CD4-positive, alpha-beta T cell treated with Interleukin-15 for 1 hour (primary cell): ENCODE data around the gene CPNE2.

Experiments
- DNase-seq: peaks from one replicate; pipeline ENCODE4 v3.0.0-alpha.2; 2020

The CPNE2 gene

DNA sequence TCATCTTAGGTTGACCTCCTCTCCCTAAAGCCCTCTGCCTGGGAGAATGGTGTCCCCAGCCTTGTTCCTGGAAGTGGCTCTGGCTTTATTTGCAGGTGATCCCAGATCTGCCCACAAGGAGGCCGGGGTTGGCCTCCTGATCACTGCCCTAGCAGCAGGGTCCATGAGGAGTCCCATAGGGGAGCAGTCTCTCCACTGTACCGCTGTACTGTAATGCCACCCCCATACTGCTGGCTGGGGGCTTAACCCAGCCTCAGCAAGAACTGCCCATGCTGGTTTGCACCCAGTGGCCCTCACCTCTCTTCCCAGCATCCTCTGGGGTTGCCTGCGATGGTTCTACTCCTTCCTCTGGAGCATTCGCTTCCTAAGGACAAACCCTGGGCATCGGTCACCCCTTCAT, 54.4 kb downstream of the CPNE2 start:
- no peak for DNase-seq

DNA sequence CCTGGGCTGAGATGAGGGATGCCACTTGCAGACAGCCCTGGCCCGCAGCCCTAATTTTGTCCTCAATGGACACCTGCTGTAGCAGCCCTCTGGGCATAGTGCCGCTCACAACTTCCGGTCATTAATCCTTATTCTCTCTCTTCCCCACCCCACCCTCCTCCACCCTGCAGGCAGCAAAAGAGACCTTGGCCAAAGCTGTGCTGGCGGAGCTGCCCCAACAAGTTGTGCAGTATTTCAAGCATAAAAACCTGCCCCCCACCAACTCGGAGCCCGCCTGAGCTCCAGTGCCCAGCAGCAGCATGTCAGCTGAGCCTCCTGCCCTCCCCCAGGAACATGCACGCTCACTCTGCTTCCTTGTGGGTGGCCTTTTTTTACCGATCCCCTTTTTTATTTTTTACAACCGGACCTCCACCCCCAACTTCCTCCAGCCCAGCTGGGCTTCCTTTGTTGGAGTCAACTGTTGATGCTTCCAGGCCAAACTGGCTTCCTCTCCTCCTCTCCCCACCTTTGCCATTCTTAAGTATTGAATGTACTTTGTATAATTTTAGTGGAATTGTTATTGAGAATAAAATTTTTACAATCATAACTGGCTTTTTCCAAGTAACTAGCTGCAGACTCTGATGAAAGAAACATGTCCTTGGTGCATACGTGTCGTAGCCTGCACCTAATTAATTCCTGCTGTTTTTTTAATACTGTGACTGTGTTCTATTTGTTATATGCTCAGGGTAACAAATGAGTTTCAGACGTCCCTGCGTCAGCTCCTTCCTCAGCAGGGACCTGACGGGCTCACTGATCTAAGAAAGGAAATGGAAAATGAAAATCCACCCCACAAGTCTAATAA, 55.2 kb downstream of the CPNE2 start:
- no peak for DNase-seq

DNA sequence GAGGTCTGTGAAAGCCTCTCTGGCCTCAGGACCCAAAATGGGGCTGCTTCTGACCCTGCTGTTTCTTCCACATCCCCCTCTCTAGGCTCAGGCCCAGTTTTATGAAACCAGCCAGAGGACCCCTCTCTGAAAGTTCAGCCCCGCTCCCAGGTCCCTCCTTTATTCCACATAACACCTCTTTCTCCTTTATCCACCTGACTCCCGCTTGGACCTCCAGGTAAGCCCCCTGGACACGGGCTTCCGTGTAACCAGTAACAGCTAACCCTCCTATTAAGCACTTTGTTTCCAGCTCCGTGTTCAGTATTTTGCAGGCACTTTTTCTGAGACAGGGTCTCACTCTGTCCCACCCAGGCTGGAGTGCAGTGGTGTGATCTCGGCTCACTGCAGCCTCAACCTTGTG, 56.1 kb downstream of the CPNE2 start:
- DNase-seq: no peak

DNA sequence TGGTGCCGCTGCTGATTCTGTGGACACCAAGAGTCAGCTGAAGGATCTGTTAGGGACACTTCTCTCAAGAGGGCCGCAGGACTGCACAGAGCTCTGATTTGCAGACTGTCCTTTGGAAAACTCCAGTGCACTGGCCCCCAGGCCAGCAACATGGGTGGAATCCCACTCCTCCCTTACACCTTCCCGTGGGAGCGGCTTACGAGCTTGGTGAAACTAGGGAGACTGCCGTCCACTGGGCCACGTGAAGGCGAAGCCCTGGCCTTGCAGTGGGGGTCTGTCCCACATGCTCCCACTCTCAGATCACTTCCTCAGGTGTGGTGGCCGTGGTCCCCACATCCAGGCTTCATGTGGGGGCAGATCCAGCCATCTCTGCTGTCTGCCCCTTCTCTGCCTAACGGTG, 57.0 kb downstream of the CPNE2 start:
- no peak for DNase-seq

DNA sequence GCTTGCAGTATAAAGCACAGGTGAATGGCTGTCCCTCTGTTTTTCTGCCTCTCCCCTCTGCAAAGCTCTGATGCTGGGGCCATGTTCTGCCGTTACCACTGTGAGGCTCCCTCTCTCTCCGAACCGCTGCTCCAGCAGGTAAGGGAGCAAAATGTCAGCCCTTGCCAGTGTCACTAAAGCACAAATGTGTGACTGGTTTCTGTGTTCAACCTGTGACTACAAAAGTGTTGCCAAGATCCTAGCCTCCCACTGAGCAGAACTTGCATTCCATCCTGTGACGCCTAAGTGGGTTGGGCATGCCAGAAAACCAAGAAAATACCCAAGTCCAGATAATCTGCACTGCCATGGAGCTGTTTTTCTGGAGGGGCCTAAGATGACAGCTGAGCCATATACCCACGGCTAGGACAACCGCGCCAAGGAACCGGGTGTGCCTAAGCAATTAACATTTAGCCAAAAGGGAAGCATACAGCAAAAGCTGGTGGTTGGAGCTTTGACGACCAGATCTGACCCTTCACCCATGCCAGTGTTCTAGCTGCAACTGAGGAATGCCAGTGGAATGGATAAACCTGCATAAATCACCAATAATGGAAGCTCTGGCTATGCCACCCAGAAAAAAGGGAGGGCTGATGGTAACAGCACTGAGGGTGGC, 58.4 kb downstream of the CPNE2 start:
- DNase-seq: no peak

DNA sequence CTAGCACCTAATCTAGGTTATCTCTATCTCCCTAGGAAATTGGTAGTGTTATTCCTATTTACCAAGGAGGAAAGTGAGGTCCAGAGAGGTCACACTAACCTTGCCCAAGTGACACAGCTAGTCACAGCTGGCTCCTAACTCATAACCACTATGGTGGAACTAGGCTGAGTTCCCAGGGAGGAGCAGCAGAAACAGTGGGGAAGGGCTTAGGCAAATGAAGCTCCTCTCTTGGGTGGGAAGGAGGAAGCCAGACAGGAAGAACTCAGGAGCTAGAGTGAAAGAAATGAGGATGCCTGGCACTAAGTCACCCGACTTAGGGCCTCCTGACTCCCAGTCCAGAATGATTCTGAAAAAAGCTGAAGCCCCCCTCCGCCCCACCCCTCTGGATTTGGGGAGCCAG, 59.0 kb downstream of the CPNE2 start:
- DNase-seq: no peak

DNA sequence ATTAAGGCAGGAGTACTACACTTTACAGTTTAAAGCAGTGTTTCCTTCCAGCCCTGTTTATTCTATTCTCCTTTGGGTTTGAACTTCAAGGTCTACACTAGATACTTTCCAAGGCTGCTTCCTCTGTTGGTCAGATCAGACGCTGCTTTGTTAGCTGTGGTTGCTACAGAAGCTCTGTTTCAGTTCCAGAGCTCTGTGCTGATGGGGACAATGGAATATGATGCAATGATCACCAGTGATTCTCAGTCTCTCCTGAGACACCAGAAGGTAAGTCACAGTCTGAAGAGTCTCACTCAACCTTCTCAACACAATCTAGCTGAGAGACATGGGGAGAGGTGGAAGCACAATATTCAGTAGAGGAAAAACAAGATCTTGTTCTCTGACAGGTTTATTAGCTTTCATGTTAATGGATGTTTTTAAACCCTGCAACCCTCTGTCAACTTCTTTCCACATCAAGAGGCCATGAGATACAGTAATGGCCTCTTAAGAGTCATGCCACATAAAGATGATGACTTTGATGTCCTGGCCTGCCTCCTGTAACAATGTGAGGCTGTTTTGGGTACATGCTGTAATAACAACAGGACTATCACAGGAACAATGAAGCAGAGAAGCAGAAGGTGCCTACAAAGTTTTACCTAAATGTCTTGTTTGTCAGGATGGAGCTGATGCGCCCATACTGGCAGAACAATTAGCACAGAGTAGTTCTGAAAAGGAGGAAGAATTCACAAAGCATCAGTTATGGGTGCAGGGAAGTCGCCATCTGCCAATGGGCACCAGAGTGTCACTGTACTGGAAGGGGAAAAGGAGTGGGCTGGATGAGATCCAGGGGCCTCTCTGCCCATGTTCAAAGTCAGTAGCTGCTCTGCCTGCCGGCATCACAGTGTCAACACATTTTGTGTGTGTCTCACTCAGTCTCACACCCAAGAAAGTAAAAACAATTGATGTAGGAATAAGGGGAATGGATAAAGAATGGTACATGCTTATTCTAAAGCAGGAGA, 60.0 kb downstream of the CPNE2 start:
- DNase-seq: no peak

DNA sequence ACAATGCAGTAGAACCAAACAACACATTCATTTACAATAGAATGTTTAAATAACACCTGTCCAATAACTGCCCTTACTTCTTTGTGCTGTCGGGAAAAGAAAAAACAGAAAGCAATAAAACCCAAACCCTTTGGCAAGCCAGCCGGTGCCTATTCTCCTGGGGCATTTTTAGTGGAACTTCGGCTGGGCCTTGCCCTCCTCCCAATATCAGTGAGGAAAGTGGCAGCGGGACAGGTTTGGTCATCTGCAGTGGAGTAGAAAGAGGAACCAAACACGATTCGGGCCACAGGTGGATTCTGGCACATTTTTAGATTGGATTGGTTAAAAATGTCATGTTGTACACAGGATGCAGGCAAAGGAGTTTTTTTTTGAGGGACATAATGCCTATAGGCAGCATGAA, 61.5 kb downstream of the CPNE2 start:
- DNase-seq: no peak

DNA sequence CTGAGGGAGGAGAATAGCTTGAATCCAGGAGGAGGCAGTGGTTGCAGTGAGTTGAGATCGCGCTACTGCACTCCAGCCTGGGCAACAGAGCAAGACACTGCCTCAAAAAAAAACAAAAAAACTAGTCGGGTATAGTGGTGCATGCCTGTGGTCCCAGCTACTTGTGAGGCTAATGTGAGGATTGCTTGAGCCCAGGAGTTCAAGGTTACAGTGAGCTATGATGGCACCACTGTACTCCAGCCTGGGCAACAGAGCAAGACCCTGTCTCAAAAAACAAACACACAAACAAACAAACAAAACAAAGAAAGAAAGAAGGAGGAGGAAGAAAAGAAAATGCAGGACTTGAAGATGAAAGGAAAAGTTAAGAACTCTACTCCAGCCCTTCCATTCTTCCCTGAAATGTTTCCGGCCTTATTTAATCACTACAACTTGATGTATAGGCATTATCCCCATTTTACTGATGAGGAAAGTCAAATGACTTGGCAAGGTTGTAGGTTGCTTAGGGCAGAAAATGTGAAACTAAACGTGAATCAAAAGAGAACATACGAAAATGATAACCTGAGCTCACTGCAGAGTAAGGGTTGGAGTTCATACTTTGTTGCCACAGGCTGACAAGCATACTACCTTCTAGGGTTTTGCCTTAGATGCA, 63.4 kb downstream of the CPNE2 start:
- no peak for DNase-seq

DNA sequence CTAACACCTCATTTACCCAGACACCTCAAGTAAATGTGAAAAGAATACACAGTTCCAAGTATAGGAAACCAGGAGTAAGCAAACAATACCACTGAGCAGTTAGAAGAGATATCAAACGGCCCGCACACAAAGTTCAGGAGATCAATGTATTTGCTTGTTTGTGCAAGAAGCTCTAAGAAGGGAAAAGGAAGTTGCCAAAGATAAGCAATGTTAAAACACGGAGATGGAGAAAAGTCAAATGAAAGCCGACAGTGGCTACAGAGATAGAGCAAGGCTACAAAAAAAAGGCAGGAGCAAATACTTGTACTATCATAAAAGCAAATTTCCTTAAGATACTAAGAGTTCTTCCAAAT, 63.9 kb downstream of the CPNE2 start:
- no peak for DNase-seq

DNA sequence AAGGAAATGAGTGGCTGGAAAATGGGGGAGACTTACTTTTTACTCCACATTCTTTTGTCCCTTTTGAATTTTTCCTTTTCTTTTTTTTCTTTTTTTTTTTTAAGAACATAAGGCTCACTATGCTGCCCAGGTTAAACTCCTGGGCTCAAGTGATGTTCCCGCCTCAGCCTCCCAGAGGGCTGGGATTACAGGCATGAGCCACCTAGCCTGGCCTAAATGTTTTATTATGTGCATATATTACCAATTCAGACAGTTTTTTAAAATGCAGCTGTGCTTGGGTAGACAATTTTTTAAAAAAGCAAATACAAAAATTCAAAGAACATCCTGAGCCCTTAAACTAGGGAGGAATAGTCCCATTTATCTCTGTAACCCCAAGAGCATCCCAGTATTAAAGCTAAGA, 65.2 kb downstream of the CPNE2 start:
- DNase-seq: no peak

DNA sequence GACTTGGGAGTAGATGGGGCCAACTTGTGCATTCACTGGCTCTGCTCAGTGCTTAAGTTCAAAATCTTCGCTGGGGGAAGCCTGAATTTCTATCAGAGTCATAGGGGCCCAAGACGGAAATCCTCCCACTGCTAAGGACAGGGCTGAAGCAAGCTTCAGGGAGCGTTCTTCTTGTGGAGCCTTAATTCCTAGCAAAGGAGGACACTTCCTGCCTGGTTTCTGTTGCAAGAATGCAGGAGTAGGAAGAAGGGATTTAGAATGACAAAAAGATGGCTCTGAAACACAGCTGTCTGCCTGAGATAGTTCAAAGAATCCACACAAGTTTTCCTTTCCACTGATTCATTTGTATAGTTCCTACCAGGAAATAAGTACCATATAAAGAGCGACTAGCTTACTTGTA, 67.1 kb downstream of the CPNE2 start:
- DNase-seq: no peak

DNA sequence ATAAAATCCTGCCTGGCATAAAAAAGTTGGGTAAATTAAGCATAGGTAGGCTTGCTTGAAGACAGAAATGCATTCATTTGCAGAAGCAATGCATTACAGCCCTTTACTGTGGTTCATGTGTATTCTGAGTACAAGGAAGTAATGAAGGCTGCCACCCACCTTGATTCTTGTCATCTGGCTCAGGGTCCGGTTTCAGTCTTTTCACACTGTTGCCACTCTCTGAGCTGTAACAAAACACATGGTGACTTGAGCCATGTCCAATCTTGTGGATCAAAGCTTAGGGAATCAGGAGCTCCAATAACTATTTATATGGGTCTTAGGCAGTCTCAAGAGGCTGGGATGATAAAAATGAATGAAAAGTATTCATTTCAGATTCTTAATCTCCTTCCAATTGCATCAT, 71.5 kb downstream of the CPNE2 start:
- no peak for DNase-seq

DNA sequence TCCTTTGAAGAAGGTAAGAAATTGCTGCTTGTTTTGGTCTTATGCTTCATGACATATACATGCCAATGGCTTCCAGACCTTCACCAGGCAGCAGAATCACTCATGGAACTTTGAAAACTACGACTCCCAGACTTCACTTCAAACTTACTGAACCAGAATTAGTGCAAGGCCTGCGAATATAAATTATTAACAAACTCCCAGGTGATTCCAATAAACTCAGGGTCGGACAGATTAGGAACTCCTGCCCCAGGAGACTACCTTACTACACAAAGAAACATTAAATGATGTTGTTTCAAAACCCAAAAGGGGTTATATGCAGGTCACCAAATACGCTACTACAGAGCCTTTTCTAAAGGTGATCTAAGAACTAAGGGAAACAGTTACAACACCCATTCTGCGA, 73.1 kb downstream of the CPNE2 start:
- DNase-seq: no peak

DNA sequence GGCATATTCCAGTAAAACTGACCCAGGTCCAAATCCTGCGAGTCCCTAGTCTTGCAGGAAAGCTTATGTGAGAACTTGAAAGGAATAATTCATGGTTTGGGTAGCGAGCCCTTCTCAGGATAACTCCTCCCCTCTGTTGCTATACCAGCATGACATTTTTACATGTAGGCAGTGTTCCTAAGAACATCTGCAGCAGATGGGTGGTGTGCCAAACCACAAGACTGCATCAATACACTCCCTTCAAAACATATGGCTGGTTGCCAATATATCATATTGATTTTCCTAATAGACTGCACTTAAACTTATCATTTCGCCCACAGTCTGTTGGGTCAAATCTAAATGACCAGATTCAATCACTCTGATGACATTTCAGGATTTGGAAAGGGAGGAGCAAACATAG, 73.6 kb downstream of the CPNE2 start:
- DNase-seq: no peak

DNA sequence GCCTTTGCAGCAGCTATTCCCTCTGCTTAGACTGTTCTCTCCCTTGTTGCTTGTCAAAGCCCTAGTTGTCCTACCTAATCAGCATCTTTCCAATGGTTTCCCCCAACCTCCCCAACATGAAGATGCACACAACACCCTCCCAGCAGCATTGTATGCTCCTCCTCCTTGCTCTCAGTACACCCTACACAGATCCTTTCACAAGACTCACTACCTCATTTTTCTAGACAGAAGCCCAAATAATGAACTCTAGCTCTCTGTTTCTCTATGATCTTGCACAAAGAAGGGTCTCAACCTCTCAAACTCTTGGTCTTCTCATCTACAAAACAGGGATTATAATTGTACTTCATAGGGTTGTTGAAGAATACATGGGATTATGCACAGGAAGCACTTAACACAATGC, 74.1 kb downstream of the CPNE2 start:
- no peak for DNase-seq

DNA sequence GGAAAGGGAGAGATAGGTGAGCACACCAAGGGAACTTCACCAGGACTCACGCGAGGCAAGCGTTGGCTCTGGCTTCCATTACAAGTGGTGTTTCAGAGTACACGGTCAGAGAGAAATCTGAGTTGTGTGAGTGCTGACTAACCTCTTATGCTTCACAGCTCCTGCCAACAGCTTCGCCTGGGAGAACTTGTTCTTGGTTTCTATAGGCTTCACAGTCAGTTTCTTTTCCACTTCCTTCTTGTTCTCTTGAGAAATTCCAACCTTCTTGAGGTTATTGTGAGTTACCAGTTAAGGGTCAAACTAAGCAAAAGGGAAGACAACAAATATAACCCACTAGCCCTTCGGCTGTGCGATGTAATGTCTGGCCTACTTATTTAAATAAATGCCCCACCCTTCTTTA, 74.6 kb downstream of the CPNE2 start:
- DNase-seq: no peak

DNA sequence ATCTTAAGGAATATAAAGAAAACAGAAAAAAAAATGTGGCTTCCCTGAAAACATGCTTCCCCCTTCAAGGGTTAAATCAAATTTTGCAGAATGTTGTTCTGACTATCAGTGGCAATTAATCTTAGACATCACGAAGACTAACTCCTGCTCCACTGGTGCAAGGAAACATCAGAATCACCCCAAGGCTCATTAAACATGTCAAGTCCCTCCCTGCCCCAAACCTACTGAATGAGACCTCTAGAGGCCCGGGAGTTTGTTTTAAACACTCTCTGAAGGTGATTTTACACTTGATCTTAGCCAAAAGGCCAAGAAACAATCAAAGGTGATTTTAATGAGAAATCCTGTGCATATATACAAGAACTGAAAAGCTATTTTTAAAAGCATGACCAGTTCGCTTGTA, 75.2 kb downstream of the CPNE2 start:
- no peak for DNase-seq

DNA sequence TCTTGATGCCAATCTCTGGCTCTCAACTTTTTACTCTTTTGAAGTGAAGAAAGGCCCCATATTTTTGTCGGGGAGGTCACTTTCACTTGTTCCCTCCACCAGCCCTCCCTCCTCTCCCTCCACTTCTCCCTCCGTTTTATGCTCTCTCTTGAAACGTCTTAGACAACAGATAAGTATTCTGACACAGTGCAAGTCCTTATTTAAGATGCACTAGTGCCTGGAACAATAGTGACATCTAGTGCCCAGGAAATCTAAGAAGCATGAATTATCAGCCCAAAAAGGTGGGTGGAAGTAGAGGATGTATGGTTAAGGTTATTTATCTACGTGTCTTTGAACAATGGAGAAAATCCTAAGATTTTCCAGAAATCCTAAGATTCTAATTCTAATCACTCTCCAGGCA, 75.6 kb downstream of the CPNE2 start:
- DNase-seq: no peak

DNA sequence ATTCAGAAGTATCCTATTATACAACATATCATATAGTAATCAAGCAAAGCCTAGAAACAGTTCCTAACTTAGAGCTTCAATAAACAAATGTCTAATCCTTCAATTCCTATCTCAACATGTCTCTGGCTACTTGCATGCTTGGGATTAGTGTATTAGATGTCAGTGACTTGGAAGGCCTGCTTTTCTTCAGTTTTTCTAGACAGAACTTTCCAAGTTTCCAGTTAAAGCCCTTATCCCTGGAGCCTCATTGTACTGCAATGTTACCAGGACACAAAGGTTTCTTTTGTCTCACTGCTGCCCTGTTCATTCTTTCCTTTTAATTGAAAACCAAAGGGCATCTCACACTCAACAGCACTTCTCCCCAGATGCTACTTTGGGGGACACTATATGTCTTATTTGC, 76.9 kb downstream of the CPNE2 start:
- DNase-seq: no peak

DNA sequence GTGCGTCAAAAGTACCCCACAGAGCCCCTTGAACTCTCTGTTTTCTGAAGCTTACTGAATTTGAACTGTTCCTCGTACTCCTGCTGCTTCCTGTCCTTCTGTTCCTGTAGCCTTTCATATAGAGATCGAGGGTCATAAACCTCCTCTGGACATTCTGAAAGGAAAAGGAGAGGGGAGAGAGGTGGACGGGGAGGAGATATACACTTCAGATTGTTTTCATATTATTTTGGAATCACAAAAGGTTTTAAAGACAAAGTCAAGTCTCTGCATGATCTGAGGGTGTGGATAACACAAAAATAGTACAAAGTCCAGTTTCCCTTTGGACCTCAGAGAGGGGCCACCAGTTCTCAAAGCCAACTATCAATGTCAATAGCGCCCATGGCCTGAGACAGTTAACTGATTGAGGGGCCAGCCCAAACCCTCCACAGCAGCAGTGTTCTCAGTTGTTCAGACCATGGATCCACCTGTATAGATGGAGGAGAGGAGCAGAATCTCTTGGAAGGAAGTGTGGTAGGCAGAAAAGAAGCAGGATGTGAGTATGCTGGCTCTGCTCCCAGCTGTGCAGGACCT, 80.4 kb downstream of the CPNE2 start:
- no peak for DNase-seq

DNA sequence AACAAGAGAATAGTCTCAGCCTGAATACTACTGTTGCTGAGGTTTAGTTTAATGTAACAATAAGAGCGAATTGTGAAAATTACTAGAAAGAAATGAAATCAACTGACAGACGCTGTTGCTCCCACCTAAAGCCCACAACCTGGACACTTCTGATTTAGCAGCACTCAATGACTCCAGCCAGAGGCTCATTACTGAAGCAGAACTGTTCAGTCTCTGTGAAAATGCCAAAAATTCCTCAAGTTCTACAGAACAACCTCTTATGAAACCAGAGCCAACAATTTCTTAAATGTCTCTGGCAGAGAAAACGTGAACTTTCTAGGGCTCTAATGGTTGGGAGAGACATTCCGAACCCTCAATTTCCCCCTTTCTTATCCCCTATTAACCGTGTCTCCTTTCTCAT, 83.5 kb downstream of the CPNE2 start:
- no peak for DNase-seq

DNA sequence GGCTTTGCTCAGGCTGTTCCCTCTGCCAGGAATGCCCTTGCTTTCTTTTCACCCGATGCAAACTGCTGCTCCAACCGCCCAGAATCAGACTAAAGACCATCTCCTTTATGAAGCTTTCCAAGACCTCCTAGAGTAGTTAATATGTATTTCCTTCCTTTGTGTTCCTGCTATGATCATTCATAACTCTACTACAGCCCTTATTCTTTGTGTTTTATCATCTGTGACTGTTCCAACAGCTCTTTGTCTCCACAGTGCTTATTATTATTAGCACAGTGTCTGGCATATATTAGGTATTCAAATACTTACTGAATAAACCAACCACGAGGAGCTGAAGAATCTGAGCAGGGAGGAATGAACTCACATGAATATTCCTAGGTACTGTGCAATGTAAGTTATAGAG, 85.8 kb downstream of the CPNE2 start:
- DNase-seq: no peak
